Lower lobe of right lung (tissue), 2 donors: Measurements from ENCODE around the gene PARD6A. TPM values are rescaled to one million over a fixed set of nuclear protein-coding genes. Genes with fewer than 3 reads are reported as not detected.

ENCODE experiments used
- ATAC-seq, 2 donors: fragments of 200-7000 bp; cut with Tn5 transposase; one replicate each; pipeline ENCODE4 v1.9.1; 2020 to 2022; ENCODE audit warnings: mild to moderate bottlenecking in 2 of 2, moderate library complexity in 2 of 2
- DNase-seq: peaks from one replicate; pipeline ENCODE4 v3.0.0-alpha.2; 2020
- H3K27ac ChIP-seq: fragments of 200-600 bp; one replicate; pipeline ENCODE4 v1.8.0; 2022
- H3K27me3 ChIP-seq: fragments of 200-600 bp; one replicate; pipeline ENCODE4 v1.8.0; 2022; ENCODE audit warnings: low read depth
- H3K36me3 ChIP-seq: fragments of 200-600 bp; one replicate; pipeline ENCODE4 v1.8.0; 2022; ENCODE audit warnings: mild to moderate bottlenecking
- H3K4me1 ChIP-seq: fragments of 200-600 bp; one replicate; pipeline ENCODE4 v1.8.0; 2022
- H3K4me3 ChIP-seq: fragments of 200-600 bp; one replicate; pipeline ENCODE4 v1.8.0; 2022; ENCODE audit warnings: mild to moderate bottlenecking
- H3K9me3 ChIP-seq: fragments of 200-600 bp; one replicate; pipeline ENCODE4 v1.8.0; 2022
- CTCF ChIP-seq: fragments of 200-600 bp; IDR thresholded peaks from one replicate; pipeline ENCODE4 v1.8.0; 2022; ENCODE audit warnings: antibody characterized with exemption, mild to moderate bottlenecking
- intact Hi-C: fragments of 100-400 bp; cut with DNase I; formaldehyde crosslinking; loops from one replicate; pipeline ENCODE4 v1.11.0; 2022
- total RNA-seq: library from RNA; stranded (reverse); fragmentation: NEBNext Ultra II Directional; extraction: Animal tissue kit (Norgen Biotek cat#: 25700); gene quantifications from one replicate; pipeline ENCODE4 v1.2.1, GENCODE V29; 2021
- donor health status: DM: no; HTN: yes; CAD: no; lungs with severe emphysema.

The PARD6A gene
- total RNA-seq, 1 donor from 2014 or later: 5.5 TPM

- Histone ChIP-seq H3K36me3 (peaks cover 3% of the 10 kb centered on the region), H3K4me1 (peaks cover 50% of the 10 kb centered on the region), H3K9me3 (no peaks in the 10 kb centered on the region), H3K27ac (peak overlapping the region; percentile 92), H3K27me3 (no peaks in the 10 kb centered on the region), H3K4me3 (no peak overlapping the region)
- TF ChIP-seq CTCF: no peak
- intact Hi-C loops: no loop called here
- ATAC-seq (no peak), DNase-seq (peak; percentile 49)
These were observed 7.9 kb downstream of the PARD6A start for GRCh38 chr16:67668495-67669157.

GRCh38 chr16:67669499-67670101, 8.8 kb downstream of the PARD6A start:
- H3K4me1 ChIP-seq: peaks cover 60% of the 10 kb centered on the region
- intact Hi-C loops: no loop called here

GRCh38 chr16:67672306-67672705, 11.5 kb downstream of the PARD6A start:
- no peaks in the 10 kb centered on the region for H3K36me3 ChIP-seq
- H3K27me3 ChIP-seq: no peaks in the 10 kb centered on the region
- peaks cover 59% of the 10 kb centered on the region for H3K4me1 ChIP-seq
- intact Hi-C loops: no loop called here
- peak overlapping the region; percentile 73 for H3K27ac ChIP-seq
- H3K4me3 ChIP-seq: no peak overlapping the region
- no peak for TF ChIP-seq CTCF
- DNase-seq (peak; percentile 79), ATAC-seq (peak; percentile 27 to 31)
- H3K9me3 ChIP-seq: no peaks in the 10 kb centered on the region

More at GRCh38 chr16:67669499-67670101, 8.8 kb downstream of the PARD6A start:
- Histone ChIP-seq H3K36me3 (no peaks in the 10 kb centered on the region), H3K9me3 (no peaks in the 10 kb centered on the region), H3K27ac (no peak overlapping the region), H3K27me3 (no peaks in the 10 kb centered on the region), H3K4me3 (no peak overlapping the region)
- TF ChIP-seq CTCF: no peak
- DNase-seq (peak; percentile 30), ATAC-seq (no peak)

GRCh38 chr16:67672739-67673662, 12.2 kb downstream of the PARD6A start:
- Histone ChIP-seq H3K27ac (peak overlapping the region; percentile 73), H3K9me3 (no peaks in the 10 kb centered on the region), H3K4me1 (peaks cover 59% of the 10 kb centered on the region), H3K4me3 (no peak overlapping the region), H3K36me3 (no peaks in the 10 kb centered on the region), H3K27me3 (no peaks in the 10 kb centered on the region)
- intact Hi-C loops: no loop called here
- ATAC-seq (peak; percentile 76), DNase-seq (peak; percentile 77)
- TF ChIP-seq CTCF: peak; percentile 80

GRCh38 chr16:67673712-67674580, 13.2 kb downstream of the PARD6A start:
- peak overlapping the region; percentile 73 for H3K27ac ChIP-seq
- DNase-seq (peak; percentile 81), ATAC-seq (peak; percentile 74 to 75)
- no peaks in the 10 kb centered on the region for H3K27me3 ChIP-seq
- H3K4me3 ChIP-seq: no peak overlapping the region
- H3K36me3 ChIP-seq: no peaks in the 10 kb centered on the region
- intact Hi-C loops: no loop called here
- H3K9me3 ChIP-seq: no peaks in the 10 kb centered on the region
- H3K4me1 ChIP-seq: peaks cover 53% of the 10 kb centered on the region
- TF ChIP-seq CTCF: no peak
